Ramos (cell line): Measurements from ENCODE around the gene TASL.
"Not testable (repeated sequence)": the region's sequence is repeated elsewhere in the genome, so short reads cannot be mapped to it uniquely, and the experiment has no call there.

Source experiments
- in situ Hi-C: fragments of 300-500 bp; cut with MboI; formaldehyde crosslinking; loops from one replicate; pipeline ENCODE4 v1.14.3; 2022; ENCODE audit warnings: low sequenced_read_pairs; ENCODE audit not compliant: unreplicated experiment

TASL gene, protein sequence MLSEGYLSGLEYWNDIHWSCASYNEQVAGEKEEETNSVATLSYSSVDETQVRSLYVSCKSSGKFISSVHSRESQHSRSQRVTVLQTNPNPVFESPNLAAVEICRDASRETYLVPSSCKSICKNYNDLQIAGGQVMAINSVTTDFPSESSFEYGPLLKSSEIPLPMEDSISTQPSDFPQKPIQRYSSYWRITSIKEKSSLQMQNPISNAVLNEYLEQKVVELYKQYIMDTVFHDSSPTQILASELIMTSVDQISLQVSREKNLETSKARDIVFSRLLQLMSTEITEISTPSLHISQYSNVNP

DNA sequence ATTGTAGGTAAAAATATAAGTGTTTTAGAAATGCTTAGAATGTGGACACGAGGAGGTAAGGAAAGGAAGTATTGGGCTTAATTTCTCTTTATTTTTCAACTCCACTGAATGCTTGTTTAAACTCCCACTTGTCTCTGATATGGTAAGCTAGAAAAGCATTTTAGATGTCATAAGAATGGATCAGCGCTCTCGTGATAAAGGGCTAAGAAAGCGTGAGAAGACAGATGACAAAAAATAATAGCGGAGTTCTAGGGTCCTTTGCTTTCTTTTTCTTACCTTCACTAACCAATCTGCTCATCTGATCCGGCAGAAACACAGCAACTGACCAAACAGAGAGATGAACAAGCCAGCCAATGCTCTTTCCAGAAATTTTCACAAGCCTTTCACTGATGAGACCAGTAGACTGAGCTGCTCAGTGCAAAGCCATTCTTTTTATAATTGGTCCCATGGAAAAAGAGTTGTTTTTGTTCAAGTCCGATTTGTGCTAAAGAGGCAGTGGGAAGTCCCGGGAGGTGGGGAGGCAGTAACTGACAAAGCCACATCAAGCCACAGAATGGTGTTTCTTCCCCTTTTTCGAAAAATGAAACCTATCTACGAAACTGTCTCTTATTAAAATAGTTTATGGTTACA is at the start of gene TASL:
TSS of gene TASL (minus strand) at position 405 of the 630 bp plus-strand sequence. CDS start 17,411 bp downstream, outside the sequence.
- in situ Hi-C loops: no loop called here

DNA sequence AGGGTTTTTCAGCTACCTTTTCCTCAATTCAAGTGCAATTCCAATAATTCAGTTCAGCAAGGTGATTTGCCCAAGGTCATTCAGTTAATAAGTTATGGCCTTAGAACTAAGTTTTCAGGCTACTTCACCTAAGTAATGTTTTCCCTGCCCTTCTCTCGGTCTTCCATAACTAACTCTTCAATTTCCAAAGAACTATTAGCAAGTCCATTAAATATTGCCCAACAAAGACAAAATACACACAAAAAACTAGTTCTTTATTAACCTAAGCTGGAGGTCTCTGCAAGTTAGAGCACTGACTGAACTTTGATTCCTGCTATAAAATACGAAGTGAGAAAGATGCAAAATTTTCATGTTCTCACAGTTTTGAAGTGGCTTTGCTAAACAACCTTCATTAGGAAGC is 48.8 kb upstream of the TASL start:
- in situ Hi-C loops: no loop called here

DNA sequence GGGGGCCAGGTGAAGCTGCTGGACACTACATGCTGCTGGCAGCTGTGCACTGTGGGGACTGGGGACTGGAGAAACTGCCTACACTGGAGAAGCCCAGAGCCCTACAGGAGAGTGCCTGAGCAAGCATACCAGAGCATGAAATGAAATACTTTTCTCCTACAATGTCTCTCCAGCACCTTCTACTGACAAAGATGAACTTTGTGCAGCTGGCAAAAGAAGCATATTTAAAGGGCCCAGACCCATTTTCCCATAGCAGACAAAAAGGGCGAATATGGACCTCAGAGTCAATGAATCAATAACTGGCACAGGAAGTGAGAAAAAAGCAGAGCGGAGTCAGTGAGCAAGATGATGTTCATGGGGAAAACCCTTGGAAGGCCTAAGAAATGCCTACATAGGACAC is 44.8 kb upstream of the TASL start:
- in situ Hi-C loops: no loop called here

DNA sequence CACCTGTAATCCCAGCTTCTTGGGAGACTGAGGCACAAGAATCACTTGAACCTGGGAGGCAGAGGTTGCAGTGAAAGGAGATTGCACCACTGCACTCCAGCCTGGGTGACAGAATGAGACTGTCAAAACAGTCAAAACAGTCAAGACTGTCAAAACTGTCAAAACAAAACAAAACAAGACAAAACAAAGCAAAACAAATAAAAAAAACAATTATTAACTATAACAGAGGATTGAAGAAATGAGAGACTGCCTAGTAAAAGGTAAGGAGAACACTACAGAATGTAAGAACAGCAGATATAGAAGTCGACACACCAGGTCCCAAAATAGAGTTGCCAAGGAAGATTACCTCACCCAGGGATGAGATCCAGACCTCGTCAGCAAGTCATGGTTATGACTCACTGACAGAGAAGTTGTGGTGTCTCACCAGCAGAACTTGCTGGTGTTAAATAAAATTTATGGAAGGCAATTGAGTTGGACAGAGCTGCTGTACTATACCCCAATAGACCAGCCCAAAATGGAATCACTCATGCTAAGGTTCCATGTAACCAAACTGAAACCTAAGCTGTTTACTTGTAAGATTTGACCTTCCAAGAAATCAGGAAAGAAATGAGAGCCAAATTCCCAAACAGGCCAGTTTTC is 43.5 kb upstream of the TASL start:
- in situ Hi-C loops: no loop called here

DNA sequence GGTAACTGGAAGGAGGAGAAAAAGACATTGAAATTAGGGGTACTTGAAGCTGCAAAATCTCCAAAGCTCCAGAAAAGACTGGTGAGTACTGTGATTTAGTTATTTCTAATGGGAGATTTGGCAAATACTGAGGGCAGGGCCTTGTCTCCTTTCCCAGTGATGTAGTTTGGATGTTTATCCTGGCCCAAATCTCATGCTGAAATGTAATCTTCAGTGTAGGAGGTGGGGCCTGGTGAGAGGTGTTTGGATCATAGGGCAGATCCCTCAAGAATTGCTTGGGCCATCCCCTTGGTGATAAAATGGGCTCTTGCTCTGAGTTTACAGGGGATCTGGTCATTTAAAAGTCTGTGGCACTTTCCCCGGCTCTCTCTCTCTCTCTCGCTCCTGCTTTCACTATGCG is 42.6 kb upstream of the TASL start:
- in situ Hi-C loops: no loop called here

DNA sequence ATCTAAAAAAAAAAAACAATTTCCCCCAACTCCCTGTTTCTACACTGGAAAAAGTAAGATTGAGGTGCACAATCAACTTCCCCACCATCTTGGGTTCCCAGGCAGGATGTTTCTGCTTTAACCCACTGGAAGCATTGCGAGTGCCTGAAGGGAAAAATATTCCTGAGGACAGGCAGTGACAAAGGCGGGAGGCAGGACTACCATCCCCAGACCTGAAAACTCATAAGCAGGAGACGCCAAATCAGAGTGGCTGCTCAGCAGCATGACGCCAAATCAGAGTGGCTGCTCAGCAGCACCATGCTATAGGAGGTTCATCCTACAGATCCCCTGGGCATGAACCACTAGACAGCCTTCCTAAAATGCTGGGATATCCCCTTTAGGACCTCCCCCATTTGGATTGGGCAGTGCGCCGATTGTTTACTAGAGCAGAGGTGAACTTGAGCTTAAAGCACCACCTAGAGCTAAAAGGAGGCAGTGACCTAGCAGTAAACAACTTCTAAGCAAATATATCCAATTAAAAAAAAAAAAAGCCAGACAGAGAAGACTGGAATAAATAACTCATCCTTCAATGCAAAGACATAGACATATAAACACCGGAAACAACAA is 40.7 kb upstream of the TASL start:
- in situ Hi-C loops: no loop called here

DNA sequence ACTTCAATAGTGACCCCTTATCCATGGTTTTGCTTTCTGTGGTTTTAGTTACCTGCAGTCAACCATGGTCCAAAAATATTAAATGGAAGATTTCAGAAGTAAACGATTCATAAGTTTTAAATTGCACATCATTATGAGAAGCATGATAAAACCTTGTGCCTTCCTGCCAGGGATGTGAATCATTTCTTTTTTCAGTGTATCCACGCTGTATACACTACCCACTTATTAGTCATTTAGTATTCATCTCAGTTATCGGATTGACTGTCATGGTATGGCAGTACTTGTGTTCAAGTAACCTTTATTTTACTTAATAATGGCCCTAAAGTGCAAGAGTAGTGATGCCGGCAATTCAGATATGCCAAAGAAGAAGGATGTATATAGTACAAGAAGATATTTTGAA is 37.7 kb upstream of the TASL start:
- in situ Hi-C loops: no loop called here

DNA sequence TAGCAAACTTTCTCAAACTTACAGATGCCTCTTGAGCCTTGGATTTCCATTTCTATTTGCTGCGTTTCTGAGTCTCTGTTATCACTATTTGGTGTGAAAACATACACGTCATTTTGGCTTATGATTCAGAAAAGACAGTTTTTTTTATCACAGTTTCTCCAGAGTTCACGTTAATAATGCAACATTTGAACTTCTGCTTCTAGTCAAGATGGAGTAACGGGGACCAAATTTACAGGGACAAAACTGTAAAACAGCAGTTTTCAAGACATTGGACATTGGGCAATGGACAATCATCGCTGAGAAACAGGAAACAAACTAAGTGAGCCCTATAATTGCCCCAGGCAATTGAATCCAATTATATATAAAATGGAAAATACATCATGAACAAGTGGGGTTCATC is 36.2 kb upstream of the TASL start:
- in situ Hi-C loops: no loop called here

DNA sequence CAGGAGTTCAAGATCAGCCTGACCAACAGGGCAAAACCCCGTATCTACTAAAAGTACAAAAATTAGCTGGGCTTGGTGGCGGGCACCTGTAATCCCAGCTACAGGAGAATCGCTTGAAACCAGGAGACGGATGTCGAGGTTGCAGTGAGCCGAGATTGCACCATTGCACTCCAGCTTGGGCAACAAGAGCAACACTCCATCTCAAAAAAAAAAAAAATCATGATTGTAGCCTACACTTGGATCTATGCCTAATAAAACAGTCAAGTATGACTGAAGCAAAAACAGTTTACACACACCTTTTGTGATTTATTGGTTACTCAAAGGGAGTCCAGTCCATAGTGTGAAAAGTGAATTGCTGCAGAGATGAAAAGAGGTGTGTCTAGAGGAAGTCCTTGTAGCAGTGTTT is 34.7 kb upstream of the TASL start:
- in situ Hi-C loops: no loop called here

DNA sequence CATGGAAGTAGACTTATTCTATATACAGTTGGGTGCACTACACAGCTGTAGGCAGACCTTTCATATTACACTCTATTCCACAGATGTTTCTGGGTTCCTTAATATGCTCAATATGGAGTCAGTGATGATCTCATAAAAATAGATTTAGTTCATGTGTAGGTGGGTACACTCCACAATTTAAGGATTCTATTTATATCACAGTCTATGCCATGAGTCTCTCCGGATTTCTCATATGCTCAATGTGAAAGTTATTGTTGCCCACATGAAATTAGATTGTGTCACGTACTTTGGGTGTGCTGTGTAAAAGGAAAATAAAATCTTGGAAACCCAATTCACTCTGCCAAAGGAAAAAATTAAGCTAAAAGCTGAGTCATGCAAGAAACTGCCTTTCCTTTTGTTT is 32.5 kb upstream of the TASL start:
- in situ Hi-C loops: no loop called here

DNA sequence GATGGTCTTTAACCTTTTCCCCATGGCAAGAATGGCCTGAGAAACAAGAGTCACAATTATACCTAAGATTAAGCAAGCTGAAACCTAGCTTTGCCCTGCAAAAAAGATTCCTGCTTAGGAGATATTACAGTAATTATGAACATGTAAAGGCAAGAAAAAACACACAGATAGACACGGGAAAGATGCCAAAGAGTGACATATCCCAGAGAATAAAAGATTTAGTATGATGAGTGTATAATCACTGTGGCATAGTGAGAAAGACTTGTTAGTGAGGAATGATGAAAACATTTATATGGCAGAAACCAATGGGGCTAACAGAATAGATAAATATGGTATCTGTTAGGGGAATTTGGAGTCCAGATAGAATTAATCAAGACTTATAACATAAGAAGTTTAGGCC is 29.6 kb upstream of the TASL start:
- in situ Hi-C loops: no loop called here

DNA sequence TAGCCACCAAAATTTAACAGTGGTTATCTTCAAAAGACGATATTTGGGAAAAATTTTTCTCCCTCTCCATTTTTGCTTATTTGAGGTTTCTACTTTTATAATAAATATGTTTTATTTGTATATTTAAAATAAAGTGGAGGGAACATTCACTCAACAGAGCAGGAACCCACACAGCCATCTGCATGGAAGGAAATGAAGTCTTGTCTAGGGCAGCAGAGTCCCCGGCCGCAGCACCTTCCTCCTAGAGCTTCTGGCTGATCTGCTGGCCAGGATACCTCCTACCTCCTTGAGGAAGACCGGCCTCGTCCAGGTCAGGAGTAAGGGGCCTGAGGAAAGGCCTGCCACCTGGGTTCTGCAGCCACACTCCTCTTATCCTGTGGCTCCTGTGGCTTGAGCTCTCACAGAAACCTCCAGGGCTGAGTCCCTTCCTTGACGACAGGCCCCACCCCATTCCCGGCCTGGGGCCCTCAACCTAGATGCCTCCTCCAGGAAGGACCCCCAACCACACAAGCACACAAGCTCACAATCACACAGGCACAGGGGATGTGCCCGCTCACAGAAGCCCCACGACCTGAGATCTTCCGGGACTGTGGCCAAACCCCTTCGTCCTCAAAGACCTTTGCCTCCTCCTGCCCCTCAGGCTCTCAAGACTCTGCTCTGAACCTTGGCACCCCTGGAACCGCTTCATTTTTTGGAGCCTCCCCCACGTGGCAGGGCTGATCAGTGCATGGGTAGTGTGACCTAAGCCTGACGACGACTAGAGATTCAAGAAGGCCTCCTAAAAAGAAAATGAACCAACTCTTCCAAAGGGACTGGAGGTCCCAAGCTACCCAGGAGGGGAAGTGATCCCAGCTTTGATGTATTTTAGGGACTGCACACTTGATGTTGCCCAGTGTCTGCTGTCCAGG is 23.0 kb upstream of the TASL start:
- in situ Hi-C loops: not testable (repeated sequence)

DNA sequence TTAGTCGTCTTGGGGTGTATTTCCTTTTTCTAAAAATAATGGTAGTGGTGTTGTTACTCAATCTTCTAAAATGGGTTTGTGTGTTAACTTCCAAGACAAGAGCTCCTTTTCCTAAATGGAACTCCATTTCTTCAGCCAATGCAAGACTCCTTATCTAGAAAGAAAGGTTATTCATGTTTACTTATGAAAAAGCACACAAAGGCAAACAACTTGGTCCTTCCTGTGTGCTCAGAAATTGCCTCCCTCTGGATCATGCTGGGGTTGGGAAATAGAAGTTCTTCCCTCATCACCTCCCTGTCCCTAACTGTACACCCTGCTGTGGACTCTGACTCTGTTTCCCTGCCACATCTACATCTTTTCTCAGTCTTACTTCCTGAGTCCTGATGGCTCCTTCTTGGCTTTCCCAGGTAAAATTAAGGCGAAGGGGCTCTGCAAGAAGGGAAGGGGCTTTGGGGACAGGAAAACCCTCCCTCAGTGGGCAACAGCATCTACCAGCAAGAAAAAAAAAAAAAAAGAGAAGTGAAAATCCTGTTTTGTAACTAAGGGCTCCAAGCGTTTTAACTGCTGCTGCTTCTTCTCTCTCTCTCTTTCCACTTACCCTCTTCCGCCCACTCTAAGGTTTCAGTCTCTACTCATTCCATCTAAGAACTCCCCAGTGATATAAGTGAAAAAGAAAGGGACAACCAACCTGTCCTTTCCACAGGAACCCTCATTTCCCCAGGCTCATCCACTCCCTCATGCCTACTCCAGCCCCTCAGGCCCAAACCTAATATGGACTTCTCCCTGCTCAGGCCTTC is 19.8 kb upstream of the TASL start:
- in situ Hi-C loops: no loop called here

DNA sequence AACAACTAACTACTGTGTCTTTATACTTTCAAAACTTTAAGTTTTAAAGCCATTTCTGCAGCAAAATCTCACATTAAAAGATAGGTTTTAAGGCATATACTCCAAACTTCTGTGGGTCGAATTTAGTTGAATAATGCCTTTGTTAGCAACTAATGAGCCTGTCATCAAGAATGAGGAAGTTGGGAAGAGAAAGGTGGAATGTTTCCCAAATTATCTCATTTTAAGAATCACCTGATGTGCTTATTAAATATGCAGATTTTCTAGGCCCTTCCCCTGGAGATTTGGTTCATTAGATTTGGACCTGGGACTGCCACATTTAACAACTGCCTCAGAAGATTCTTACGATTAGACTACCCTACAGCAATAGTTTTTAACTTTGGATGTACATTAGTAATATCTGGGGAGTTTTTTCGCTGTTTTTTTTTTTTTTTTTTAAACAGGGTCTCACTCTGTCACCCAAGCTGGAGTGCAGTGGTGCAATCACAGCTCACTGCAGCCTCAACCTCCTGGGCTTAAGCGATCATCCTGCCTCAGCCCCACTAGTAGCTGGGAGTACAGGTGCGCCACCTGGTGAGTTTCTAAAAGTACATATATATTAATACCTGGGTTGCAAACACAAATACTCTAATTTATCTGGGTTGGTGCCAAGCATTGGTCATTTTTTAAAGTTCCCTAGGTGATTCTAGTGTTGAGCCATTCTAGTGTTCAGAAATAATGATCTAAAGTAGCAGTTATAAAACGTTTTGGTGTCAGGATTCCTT is 16.1 kb upstream of the TASL start:
- in situ Hi-C loops: no loop called here

DNA sequence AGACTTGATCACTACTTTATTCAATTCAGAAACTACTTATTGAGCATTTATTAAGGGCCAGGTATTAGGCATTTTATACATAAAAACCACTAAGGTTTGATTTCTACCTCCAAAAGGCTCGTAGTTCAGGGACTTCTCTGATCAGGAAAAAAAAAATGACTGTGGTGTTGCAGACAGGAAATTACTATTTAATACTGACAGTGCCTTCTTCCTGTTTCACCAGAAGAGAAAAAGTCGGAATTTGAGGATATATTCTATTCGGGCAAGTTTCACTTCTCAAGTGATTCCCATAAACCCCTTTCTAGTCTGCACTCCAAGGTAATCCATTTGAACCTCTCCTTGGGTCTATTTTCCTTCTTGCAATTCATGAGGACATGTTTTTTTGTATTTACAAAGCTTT is 15.3 kb upstream of the TASL start:
- in situ Hi-C loops: no loop called here

DNA sequence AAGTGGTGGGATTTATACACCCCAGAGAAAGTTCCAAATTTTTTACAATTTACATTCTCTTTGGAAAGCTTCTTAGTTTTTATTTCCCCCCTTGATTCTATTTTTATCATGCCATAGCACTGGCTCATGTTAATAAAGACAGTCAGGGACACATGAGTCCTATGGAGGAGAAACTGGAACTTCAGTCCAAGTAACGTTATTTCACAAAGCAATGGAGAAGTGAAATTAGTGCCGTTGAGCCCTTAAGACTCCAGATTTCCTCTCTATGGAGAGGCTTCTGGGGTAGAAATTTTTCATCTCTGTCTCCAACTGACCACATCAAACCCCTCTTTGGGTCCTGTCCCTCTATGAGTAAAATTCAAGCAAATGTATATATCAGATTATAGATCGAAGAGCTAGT is 12.8 kb upstream of the TASL start:
- in situ Hi-C loops: no loop called here

DNA sequence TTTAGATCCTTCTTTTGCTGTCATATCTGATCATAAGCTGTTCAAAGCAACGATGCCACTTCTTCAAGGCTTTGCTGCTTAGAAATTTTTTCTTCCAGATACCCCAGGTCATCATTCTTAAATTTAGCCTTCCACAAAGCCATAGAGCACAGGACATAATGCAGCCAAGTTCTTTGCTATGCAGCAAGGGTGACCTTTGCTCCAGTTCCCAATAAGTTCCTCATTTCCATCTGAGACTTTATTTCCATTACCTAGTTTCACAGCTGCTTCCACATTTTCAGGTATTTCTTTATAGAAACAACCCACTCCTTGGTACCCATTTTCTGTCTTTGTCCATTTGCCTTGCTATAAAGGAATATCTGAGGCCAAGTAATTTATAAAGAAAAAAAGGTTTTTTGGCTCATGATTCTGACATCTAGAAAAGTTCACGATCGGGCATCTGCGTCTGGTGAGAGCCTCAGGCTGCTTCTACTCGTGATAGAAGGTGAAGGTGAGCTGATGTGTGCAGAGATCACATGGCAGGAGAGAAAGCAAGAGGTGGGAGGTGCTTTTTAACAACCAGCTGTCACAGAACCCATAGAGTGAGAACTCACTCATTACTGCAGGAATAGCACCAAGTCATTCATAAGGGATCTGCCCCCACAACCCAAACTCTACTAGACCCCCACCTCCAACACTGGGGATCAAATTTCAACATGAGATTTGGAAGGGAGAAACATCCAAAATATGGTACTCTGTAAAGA is 11.8 kb upstream of the TASL start:
- in situ Hi-C loops: no loop called here

DNA sequence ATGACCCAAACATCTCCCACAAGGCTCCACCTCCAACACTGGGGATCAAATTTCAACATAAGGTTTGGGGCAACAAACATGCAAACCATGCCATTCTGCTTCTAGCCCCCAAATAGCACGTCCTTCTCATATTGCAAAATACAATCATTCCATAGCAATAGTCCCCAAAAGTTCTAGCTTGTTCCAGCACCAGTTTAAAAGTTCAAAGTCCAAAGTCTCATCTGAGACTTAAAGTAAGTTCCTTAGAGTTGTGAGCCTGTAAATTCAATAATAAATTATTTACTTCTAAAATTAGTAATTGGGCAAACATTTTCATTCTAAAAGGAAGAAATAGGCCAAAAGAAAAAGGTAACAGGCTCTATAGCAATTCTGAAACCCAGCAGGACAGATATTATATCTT is 8.9 kb upstream of the TASL start:
- in situ Hi-C loops: no loop called here
